Measurements from ENCODE around the gene SBK2.

- TF ChIP-seq EZH2 (IDR thresholded peaks at IDR 0.05; ENCODE audit: borderline replicate concordance, low read depth, low read length) (no peak), GABPA (tag; conservative IDR thresholded peaks at IDR 0.05; ENCODE audit: low read depth) (no peak), CTCF (IDR thresholded peaks at IDR 0.05 in 2 of 3, conservative IDR thresholded peaks at IDR 0.05 in 1 of 3; ENCODE audit: insufficient read depth in 2 of 3, low read depth in 1 of 3, low read length in 3 of 3) (no peak), ZNF398 (CRISPR knock-in tag; IDR thresholded peaks at IDR 0.05) (no peak), POLR2A (conservative IDR thresholded peaks at IDR 0.05) (no peak), ZNF239 (CRISPR knock-in tag; IDR thresholded peaks at IDR 0.05) (no peak), E2F4 (CRISPR knock-in tag; IDR thresholded peaks at IDR 0.05; ENCODE audit: low read depth) (no peak), ZZZ3 (IDR thresholded peaks at IDR 0.05) (no peak), RFX5 (IDR thresholded peaks at IDR 0.05; ENCODE audit: low read depth, low read length) (no peak), MAFF (IDR thresholded peaks at IDR 0.05; ENCODE audit: low read length) (no peak)
Measured at GRCh38 chr19:55520691-55521292, 16.1 kb downstream of the SBK2 start.
